CD4-positive, alpha-beta T cell treated with Interleukin-10 for 1 hour (primary cell): Measurements from ENCODE around the gene KSR1.

Experiments
- DNase-seq: peaks from one replicate; pipeline ENCODE4 v3.0.0-alpha.2; 2020

The KSR1 gene

GRCh38 chr17:27575096-27575911 lies 119.1 kb downstream of the KSR1 start:
- DNase-seq: no peak

GRCh38 chr17:27575912-27576252 lies 119.6 kb downstream of the KSR1 start:
- DNase-seq: no peak

- DNase-seq: no peak
Measured at GRCh38 chr17:27576477-27577083, 120.3 kb downstream of the KSR1 start.

GRCh38 chr17:27577121-27577761 lies 121.0 kb downstream of the KSR1 start:
- DNase-seq: no peak

- no peak for DNase-seq
Measured at GRCh38 chr17:27577884-27578717, 121.9 kb downstream of the KSR1 start.

- no peak for DNase-seq
Measured at GRCh38 chr17:27578718-27579085, 122.5 kb downstream of the KSR1 start.

- no peak for DNase-seq
Measured at GRCh38 chr17:27579304-27579703, 123.1 kb downstream of the KSR1 start.

- no peak for DNase-seq
Measured at GRCh38 chr17:27579897-27580321, 123.7 kb downstream of the KSR1 start.

- DNase-seq: no peak
Measured at GRCh38 chr17:27581016-27581415, 124.8 kb downstream of the KSR1 start.

GRCh38 chr17:27582696-27583095 lies 126.4 kb downstream of the KSR1 start:
- DNase-seq: no peak

- DNase-seq: no peak
Measured at GRCh38 chr17:27585153-27585681, 129.0 kb downstream of the KSR1 start.

GRCh38 chr17:27585792-27586191 lies 129.5 kb downstream of the KSR1 start:
- DNase-seq: no peak

- no peak for DNase-seq
Measured at GRCh38 chr17:27586203-27586721, 130.0 kb downstream of the KSR1 start.

GRCh38 chr17:27588354-27588753 lies 132.1 kb downstream of the KSR1 start:
- DNase-seq: no peak

- no peak for DNase-seq
Measured at GRCh38 chr17:27590864-27591263, 134.6 kb downstream of the KSR1 start.

- no peak for DNase-seq
Measured at GRCh38 chr17:27591986-27592385, 135.7 kb downstream of the KSR1 start.

- DNase-seq: no peak
Measured at GRCh38 chr17:27593232-27593856, 137.1 kb downstream of the KSR1 start.

GRCh38 chr17:27593857-27594255 lies 137.6 kb downstream of the KSR1 start:
- no peak for DNase-seq

- DNase-seq: no peak
Measured at GRCh38 chr17:27595208-27595607, 139.0 kb downstream of the KSR1 start.

GRCh38 chr17:27596096-27596495 lies 139.8 kb downstream of the KSR1 start:
- no peak for DNase-seq

- DNase-seq: no peak
Measured at GRCh38 chr17:27596566-27597187, 140.4 kb downstream of the KSR1 start.

GRCh38 chr17:27597188-27597580 lies 140.9 kb downstream of the KSR1 start:
- DNase-seq: no peak
